ENCODE measurements around the gene NEK11. TPM values are rescaled to one million over a fixed set of nuclear protein-coding genes. Genes with fewer than 3 reads are reported as not detected.

The NEK11 gene
- total RNA-seq, 1 donor: 15.3 TPM

GRCh38 chr3:131079086-131079485 lies 52.4 kb downstream of the NEK11 start:
- DNase-seq (ENCODE audit: low read depth): no peak
- H3K4me3 ChIP-seq (ENCODE audit: low read depth, low read length): no peak overlapping the region
- no peak for TF ChIP-seq CTCF (IDR thresholded peaks at IDR 0.05; ENCODE audit: insufficient read depth, low read length)

GRCh38 chr3:131081224-131081623 lies 54.5 kb downstream of the NEK11 start:
- H3K4me3 ChIP-seq (ENCODE audit: low read depth, low read length): no peak overlapping the region
- TF ChIP-seq CTCF (IDR thresholded peaks at IDR 0.05; ENCODE audit: insufficient read depth, low read length): no peak
- DNase-seq (ENCODE audit: low read depth): peak; percentile 32

- DNase-seq (ENCODE audit: low read depth): no peak
- no peak overlapping the region for H3K4me3 ChIP-seq (ENCODE audit: low read depth, low read length)
- no peak for TF ChIP-seq CTCF (IDR thresholded peaks at IDR 0.05; ENCODE audit: insufficient read depth, low read length)
These were observed 55.6 kb downstream of the NEK11 start for GRCh38 chr3:131082246-131082645.

- peak; percentile 15 for DNase-seq (ENCODE audit: low read depth)
- H3K4me3 ChIP-seq (ENCODE audit: low read depth, low read length): no peak overlapping the region
- TF ChIP-seq CTCF (IDR thresholded peaks at IDR 0.05; ENCODE audit: insufficient read depth, low read length): no peak
These were observed 56.5 kb downstream of the NEK11 start for GRCh38 chr3:131082871-131083863.

- no peak for TF ChIP-seq CTCF (IDR thresholded peaks at IDR 0.05; ENCODE audit: insufficient read depth, low read length)
- no peak overlapping the region for H3K4me3 ChIP-seq (ENCODE audit: low read depth, low read length)
- no peak for DNase-seq (ENCODE audit: low read depth)
These were observed 65.1 kb downstream of the NEK11 start for GRCh38 chr3:131091768-131092167.

DNA sequence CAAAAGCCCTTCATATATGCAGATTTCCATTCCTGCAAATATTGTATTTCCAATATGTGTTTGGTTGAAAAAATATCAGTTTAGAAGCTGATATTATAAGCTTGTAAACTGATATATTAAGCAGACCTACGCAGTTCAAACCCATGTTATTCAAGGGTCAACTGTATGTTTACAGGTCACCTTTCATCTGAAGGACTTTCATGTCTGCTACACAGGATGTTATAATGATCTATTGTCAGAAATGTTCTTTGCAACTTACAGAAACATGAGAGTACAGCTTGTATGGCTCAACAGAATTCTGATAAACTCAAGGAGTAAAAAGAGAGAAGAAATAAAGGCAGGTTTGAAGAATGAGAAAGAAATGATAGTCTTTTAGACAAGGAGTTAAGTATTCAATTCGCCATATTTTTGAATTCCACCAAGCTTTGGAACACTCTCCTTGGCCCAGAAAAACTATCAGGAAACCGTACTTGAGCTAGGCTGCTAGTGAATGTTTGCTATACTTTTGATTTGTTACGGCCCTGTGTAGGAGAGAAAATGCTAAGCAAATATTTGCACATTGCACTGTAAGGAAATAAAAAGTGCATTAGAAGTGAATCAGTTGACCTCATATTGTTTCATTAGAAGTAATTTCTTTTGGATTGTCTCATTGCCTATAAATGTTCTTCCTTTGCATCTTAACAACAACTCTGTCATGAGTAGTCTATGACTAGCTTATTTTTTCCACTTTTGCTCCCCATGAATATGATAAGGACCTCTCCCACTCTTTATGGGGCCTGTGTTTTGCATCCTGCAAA lies 81.2 kb downstream of the NEK11 start:
- no peak for DNase-seq (ENCODE audit: low read depth)
- no peak overlapping the region for H3K4me3 ChIP-seq (ENCODE audit: low read depth, low read length)
- no peak for TF ChIP-seq CTCF (IDR thresholded peaks at IDR 0.05; ENCODE audit: insufficient read depth, low read length)
